Measurements from ENCODE around the gene SPPL2A. TPM values are rescaled to one million over a fixed set of nuclear protein-coding genes. Genes with fewer than 3 reads are reported as not detected.
"Not testable (repeated sequence)": the region's sequence is repeated elsewhere in the genome, so short reads cannot be mapped to it uniquely, and the experiment has no call there.

SPPL2A gene
- total and polyA plus RNA-seq, 4 donors, result 41.5 to 111 (median 55.9) TPM

GRCh38 chr15:50702762-50703334 is 62.7 kb downstream of the SPPL2A start:
- Histone ChIP-seq H3K4me3 (ENCODE audit: low read depth, low read length) (no peak overlapping the region), H3K27ac (ENCODE audit: low read depth, low read length) (no peak overlapping the region), H3K36me3 (ENCODE audit: control insufficient read depth, insufficient read depth, low read length) (peaks cover 8% of the 10 kb centered on the region), H3K9me3 (ENCODE audit: control insufficient read depth, insufficient read depth, low read length) (no peaks in the 10 kb centered on the region), H3K4me1 (ENCODE audit: control insufficient read depth, insufficient read depth, low read length) (peaks cover 4% of the 10 kb centered on the region), H3K27me3 (ENCODE audit: control insufficient read depth, insufficient read depth, low read length) (no peaks in the 10 kb centered on the region)
- no CpG with 5 or more reads among the region's 1 CpG for WGBS (ENCODE audit: insufficient coverage)
- DNase-seq (ENCODE audit: low read depth in 4 of 6, low spot score in 6 of 6), result no peak

DNA sequence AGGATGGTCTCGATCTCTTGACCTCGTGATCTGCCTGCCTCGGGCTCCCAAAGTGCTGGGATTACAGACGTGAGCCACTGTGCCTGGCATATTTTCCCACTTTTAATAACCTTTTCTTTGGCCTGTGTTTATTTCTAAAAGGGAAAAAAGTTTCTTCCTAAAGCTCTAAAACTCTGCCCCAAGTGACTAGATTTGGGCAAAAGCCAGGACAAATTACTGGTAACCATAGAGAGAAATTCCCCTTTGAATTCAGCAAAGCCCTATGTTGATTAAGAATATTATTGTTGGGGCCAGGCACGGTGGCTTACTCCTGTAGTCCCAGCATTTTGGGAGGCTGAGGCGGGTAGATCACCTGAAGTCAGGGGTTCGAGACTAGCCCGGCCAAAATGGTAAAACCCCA is 67.4 kb downstream of the SPPL2A start:
- H3K27me3 ChIP-seq (ENCODE audit: control insufficient read depth, insufficient read depth, low read length), result no peaks in the 10 kb centered on the region
- no peaks in the 10 kb centered on the region for H3K36me3 ChIP-seq (ENCODE audit: control insufficient read depth, insufficient read depth, low read length)
- H3K27ac ChIP-seq (ENCODE audit: low read depth, low read length), result no peak overlapping the region
- H3K4me1 ChIP-seq (ENCODE audit: control insufficient read depth, insufficient read depth, low read length), result peaks cover 4% of the 10 kb centered on the region
- no peaks in the 10 kb centered on the region for H3K9me3 ChIP-seq (ENCODE audit: control insufficient read depth, insufficient read depth, low read length)
- H3K4me3 ChIP-seq (ENCODE audit: low read depth, low read length), result no peak overlapping the region
- no CpG with 5 or more reads among the region's 8 CpGs for WGBS (ENCODE audit: insufficient coverage)
- DNase-seq (ENCODE audit: low read depth in 4 of 6, low spot score in 6 of 6), result no peak

DNA sequence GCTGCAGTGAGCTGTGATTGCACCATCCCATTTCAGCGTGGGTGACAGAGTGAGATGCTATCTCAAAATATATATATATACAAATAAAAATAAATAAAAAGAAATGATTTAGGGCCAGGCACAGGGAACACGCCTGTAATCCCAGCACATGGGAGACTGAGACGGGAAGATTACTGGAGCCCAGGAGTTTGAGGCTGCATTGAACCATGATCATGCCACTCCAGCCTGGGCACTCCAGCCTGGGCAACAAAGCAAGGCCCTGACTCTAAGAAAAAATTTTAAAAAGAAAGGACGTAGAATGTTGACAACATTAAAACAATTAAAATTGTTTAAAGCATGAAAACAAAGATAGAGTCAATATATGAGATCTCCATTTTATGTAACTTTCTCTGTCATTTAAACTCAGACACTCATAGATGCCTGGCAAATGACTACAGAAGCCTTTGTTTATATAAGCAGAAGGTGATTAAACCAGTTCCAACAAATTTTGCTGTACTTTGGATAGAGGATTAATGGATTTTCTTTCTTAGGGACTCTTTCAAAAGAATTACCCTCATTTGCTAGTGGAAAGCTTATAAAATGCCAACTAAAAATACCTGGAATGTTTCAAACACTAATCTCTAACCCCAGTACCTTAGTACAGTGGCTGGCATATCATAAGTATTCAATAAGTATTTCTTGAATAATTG is 68.3 kb downstream of the SPPL2A start:
- WGBS (ENCODE audit: insufficient coverage), result no CpG with 5 or more reads among the region's 4 CpGs
- Histone ChIP-seq H3K9me3 (ENCODE audit: control insufficient read depth, insufficient read depth, low read length) (no peaks in the 10 kb centered on the region), H3K27ac (ENCODE audit: low read depth, low read length) (no peak overlapping the region), H3K36me3 (ENCODE audit: control insufficient read depth, insufficient read depth, low read length) (no peaks in the 10 kb centered on the region), H3K4me3 (ENCODE audit: low read depth, low read length) (no peak overlapping the region), H3K27me3 (ENCODE audit: control insufficient read depth, insufficient read depth, low read length) (no peaks in the 10 kb centered on the region), H3K4me1 (ENCODE audit: control insufficient read depth, insufficient read depth, low read length) (peaks cover 4% of the 10 kb centered on the region)
- no peak for DNase-seq (ENCODE audit: low read depth in 4 of 6, low spot score in 6 of 6)

- H3K27me3 ChIP-seq (ENCODE audit: control insufficient read depth, insufficient read depth, low read length); H3K4me3 ChIP-seq (ENCODE audit: low read depth, low read length); H3K27ac ChIP-seq (ENCODE audit: low read depth, low read length); H3K4me1 ChIP-seq (ENCODE audit: control insufficient read depth, insufficient read depth, low read length); H3K36me3 ChIP-seq (ENCODE audit: control insufficient read depth, insufficient read depth, low read length); H3K9me3 ChIP-seq (ENCODE audit: control insufficient read depth, insufficient read depth, low read length); DNase-seq (ENCODE audit: low read depth in 4 of 6, low spot score in 6 of 6): not testable (repeated sequence)
- WGBS (ENCODE audit: insufficient coverage), result 97% methylated on average over 6 of the region's 9 CpGs
Observed at GRCh38 chr15:50694634-50695165, 70.8 kb downstream of the SPPL2A start.

- Histone ChIP-seq H3K4me1 (ENCODE audit: control insufficient read depth, insufficient read depth, low read length) (peaks cover 10% of the 10 kb centered on the region), H3K36me3 (ENCODE audit: control insufficient read depth, insufficient read depth, low read length) (peaks cover 18% of the 10 kb centered on the region), H3K4me3 (ENCODE audit: low read depth, low read length) (peak overlapping the region; percentile 98), H3K27ac (ENCODE audit: low read depth, low read length) (peak overlapping the region; percentile 96), H3K9me3 (ENCODE audit: control insufficient read depth, insufficient read depth, low read length) (no peaks in the 10 kb centered on the region), H3K27me3 (ENCODE audit: control insufficient read depth, insufficient read depth, low read length) (no peaks in the 10 kb centered on the region)
- WGBS (ENCODE audit: insufficient coverage), result 64% methylated on average over 8 of the region's 10 CpGs
- DNase-seq (ENCODE audit: low read depth in 4 of 6, low spot score in 6 of 6), result peak in 1 of 6 donors; percentile 9
Observed at GRCh38 chr15:50687302-50687902, 78.1 kb downstream of the SPPL2A start.

GRCh38 chr15:50686469-50687301 is 78.8 kb downstream of the SPPL2A start, which contains the start of gene TRPM7:
TRPM7 (minus strand) TSS chr15:50686797; CDS start chr15:50686533, 264 bp downstream.
- Histone ChIP-seq H3K36me3 (ENCODE audit: control insufficient read depth, insufficient read depth, low read length) (peaks cover 18% of the 10 kb centered on the region), H3K9me3 (ENCODE audit: control insufficient read depth, insufficient read depth, low read length) (no peaks in the 10 kb centered on the region), H3K4me3 (ENCODE audit: low read depth, low read length) (peak within 1 kb of the TSS; percentile 98), H3K27me3 (ENCODE audit: control insufficient read depth, insufficient read depth, low read length) (no peaks in the 10 kb centered on the region), H3K4me1 (ENCODE audit: control insufficient read depth, insufficient read depth, low read length) (peaks cover 10% of the 10 kb centered on the region), H3K27ac (ENCODE audit: low read depth, low read length) (peak within 1 kb of the TSS; percentile 96)
- under 1% methylated on average over 78 of the region's 80 CpGs for WGBS (ENCODE audit: insufficient coverage)
- DNase-seq (ENCODE audit: low read depth in 4 of 6, low spot score in 6 of 6), result peak; percentile 80 to 97 (median 89)

DNA sequence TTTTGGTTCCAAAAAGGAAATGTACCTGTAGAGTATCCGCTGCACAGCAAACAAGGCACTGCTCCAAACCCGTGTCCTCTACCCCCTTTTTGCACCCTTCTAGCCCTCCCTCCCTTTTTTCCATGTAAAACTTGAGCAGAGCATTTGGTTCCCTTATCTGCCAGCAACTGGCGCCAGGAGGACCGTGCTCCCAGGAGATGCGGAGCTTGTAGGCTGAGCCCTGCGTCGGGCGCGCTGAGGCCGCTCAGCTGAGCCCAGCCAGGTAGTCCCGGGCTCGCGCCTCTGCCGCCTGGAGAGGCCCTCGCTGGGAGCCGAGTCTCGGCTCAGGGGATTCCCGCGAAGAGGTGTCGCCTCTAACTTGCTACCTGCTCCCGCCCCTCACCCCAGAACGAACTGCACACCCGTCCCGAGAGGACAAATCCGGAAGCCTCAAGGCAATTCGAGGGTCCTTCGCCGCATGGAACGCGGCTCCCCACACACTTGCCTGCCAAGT is 79.5 kb downstream of the SPPL2A start:
- WGBS (ENCODE audit: insufficient coverage), result under 1% methylated on average over 30 of the region's 30 CpGs
- Histone ChIP-seq H3K4me1 (ENCODE audit: control insufficient read depth, insufficient read depth, low read length) (peaks cover 10% of the 10 kb centered on the region), H3K4me3 (ENCODE audit: low read depth, low read length) (peak overlapping the region; percentile 98), H3K27me3 (ENCODE audit: control insufficient read depth, insufficient read depth, low read length) (no peaks in the 10 kb centered on the region), H3K9me3 (ENCODE audit: control insufficient read depth, insufficient read depth, low read length) (no peaks in the 10 kb centered on the region), H3K36me3 (ENCODE audit: control insufficient read depth, insufficient read depth, low read length) (peaks cover 18% of the 10 kb centered on the region), H3K27ac (ENCODE audit: low read depth, low read length) (peak overlapping the region; percentile 96)
- DNase-seq (ENCODE audit: low read depth in 4 of 6, low spot score in 6 of 6), result peak in 5 of 6 donors; percentile 12 to 79 (median 40)

- Histone ChIP-seq H3K4me1 (ENCODE audit: control insufficient read depth, insufficient read depth, low read length) (peaks cover 10% of the 10 kb centered on the region), H3K9me3 (ENCODE audit: control insufficient read depth, insufficient read depth, low read length) (no peaks in the 10 kb centered on the region), H3K4me3 (ENCODE audit: low read depth, low read length) (peak overlapping the region; percentile 98), H3K27me3 (ENCODE audit: control insufficient read depth, insufficient read depth, low read length) (no peaks in the 10 kb centered on the region), H3K27ac (ENCODE audit: low read depth, low read length) (peak overlapping the region; percentile 96), H3K36me3 (ENCODE audit: control insufficient read depth, insufficient read depth, low read length) (peaks cover 18% of the 10 kb centered on the region)
- 41% methylated on average over 14 of the region's 22 CpGs for WGBS (ENCODE audit: insufficient coverage)
- no peak for DNase-seq (ENCODE audit: low read depth in 4 of 6, low spot score in 6 of 6)
Observed at GRCh38 chr15:50685191-50685975, 80.1 kb downstream of the SPPL2A start.
